Measurements from ENCODE around the gene GBP6.
"Not testable (repeated sequence)": the region's sequence is repeated elsewhere in the genome, so short reads cannot be mapped to it uniquely, and the experiment has no call there.

The GBP6 gene

GRCh38 chr1:89425056-89425455 lies 61.2 kb downstream of the GBP6 start:
- no peak overlapping the region for H4K91ac ChIP-seq (ENCODE audit: low read depth, low read length)
- H4K12ac ChIP-seq (ENCODE audit: low read depth, low read length) = no peak overlapping the region
- no peak overlapping the region for H3K18ac ChIP-seq (ENCODE audit: low read length)
- WGBS (ENCODE audit: extremely low coverage, insufficient coverage, insufficient read length) = no CpG with 5 or more reads among the region's 3 CpGs
- H3K9me3 ChIP-seq (ENCODE audit: insufficient read depth, low read depth, low read length) = peaks cover 2% of the 10 kb centered on the region
- no peaks in the 10 kb centered on the region for H3K79me2 ChIP-seq (ENCODE audit: control insufficient read depth, insufficient read depth, low read length, poor library complexity)
- H2BK120ac ChIP-seq (ENCODE audit: insufficient read depth, low read length, poor library complexity) = no peak overlapping the region
- no peaks in the 10 kb centered on the region for H3K79me1 ChIP-seq (ENCODE audit: low read length)
- no peak overlapping the region for H3K23ac ChIP-seq (ENCODE audit: low read length)
- H2BK12ac ChIP-seq (ENCODE audit: low read length) = no peak overlapping the region
- no peak overlapping the region for H3K4ac ChIP-seq (ENCODE audit: low read depth, low read length)
- no peaks in the 10 kb centered on the region for H3K27me3 ChIP-seq (ENCODE audit: insufficient read depth, low read length)
- H3K4me2 ChIP-seq (ENCODE audit: low read length) = no peak overlapping the region
- no peak overlapping the region for H4K8ac ChIP-seq (ENCODE audit: low read depth, low read length)
- no peak overlapping the region for H2AK5ac ChIP-seq (ENCODE audit: low read length)
- no peak overlapping the region for H3K14ac ChIP-seq (ENCODE audit: low read length)
- no peak overlapping the region for H2AFZ ChIP-seq (ENCODE audit: insufficient read depth, low read length, poor library complexity)
- no peak for DNase-seq
- H3K36me3 ChIP-seq (ENCODE audit: control insufficient read depth in 1 of 2, insufficient read depth in 2 of 2, low read length in 2 of 2) = no peaks in the 10 kb centered on the region
- H3K4me1 ChIP-seq (ENCODE audit: control insufficient read depth in 1 of 2, insufficient read depth in 2 of 2, low read length in 2 of 2) = no peaks in the 10 kb centered on the region
- H2BK5ac ChIP-seq (ENCODE audit: low read depth, low read length, poor library complexity) = no peak overlapping the region
- H3K27ac ChIP-seq (ENCODE audit: low read depth, low read length) = no peak overlapping the region
- no peak overlapping the region for H3K9ac ChIP-seq (ENCODE audit: low read length)
- H3K4me3 ChIP-seq (ENCODE audit: low read depth, low read length) = no peak overlapping the region

- H3K23ac ChIP-seq (ENCODE audit: low read length) = no peak overlapping the region
- no peak overlapping the region for H4K12ac ChIP-seq (ENCODE audit: low read depth, low read length)
- no peak overlapping the region for H3K18ac ChIP-seq (ENCODE audit: low read length)
- H2BK12ac ChIP-seq (ENCODE audit: low read length) = no peak overlapping the region
- H3K9ac ChIP-seq (ENCODE audit: low read length) = no peak overlapping the region
- no peak overlapping the region for H3K4me2 ChIP-seq (ENCODE audit: low read length)
- no peak overlapping the region for H2BK5ac ChIP-seq (ENCODE audit: low read depth, low read length, poor library complexity)
- no peak overlapping the region for H2AK5ac ChIP-seq (ENCODE audit: low read length)
- no peak overlapping the region for H3K27ac ChIP-seq (ENCODE audit: low read depth, low read length)
- DNase-seq = no peak
- H2BK120ac ChIP-seq (ENCODE audit: insufficient read depth, low read length, poor library complexity) = no peak overlapping the region
- no peak overlapping the region for H4K8ac ChIP-seq (ENCODE audit: low read depth, low read length)
- no peak overlapping the region for H3K14ac ChIP-seq (ENCODE audit: low read length)
- no peak overlapping the region for H2AFZ ChIP-seq (ENCODE audit: insufficient read depth, low read length, poor library complexity)
- no CpG with 5 or more reads among the region's 6 CpGs for WGBS (ENCODE audit: extremely low coverage, insufficient coverage, insufficient read length)
- H3K4ac ChIP-seq (ENCODE audit: low read depth, low read length) = no peak overlapping the region
- no peaks in the 10 kb centered on the region for H3K79me1 ChIP-seq (ENCODE audit: low read length)
- H3K79me2 ChIP-seq (ENCODE audit: control insufficient read depth, insufficient read depth, low read length, poor library complexity) = no peaks in the 10 kb centered on the region
- H3K4me3 ChIP-seq (ENCODE audit: low read depth, low read length) = no peak overlapping the region
- H3K4me1 ChIP-seq (ENCODE audit: control insufficient read depth in 1 of 2, insufficient read depth in 2 of 2, low read length in 2 of 2) = no peaks in the 10 kb centered on the region
- no peaks in the 10 kb centered on the region for H3K36me3 ChIP-seq (ENCODE audit: control insufficient read depth in 1 of 2, insufficient read depth in 2 of 2, low read length in 2 of 2)
- peaks cover 2% of the 10 kb centered on the region for H3K9me3 ChIP-seq (ENCODE audit: insufficient read depth, low read depth, low read length)
- no peaks in the 10 kb centered on the region for H3K27me3 ChIP-seq (ENCODE audit: insufficient read depth, low read length)
- no peak overlapping the region for H4K91ac ChIP-seq (ENCODE audit: low read depth, low read length)
Measured at GRCh38 chr1:89429062-89429461, 65.2 kb downstream of the GBP6 start.

- H2BK12ac ChIP-seq (ENCODE audit: low read length); H2BK5ac ChIP-seq (ENCODE audit: low read depth, low read length, poor library complexity); H3K23ac ChIP-seq (ENCODE audit: low read length); H3K18ac ChIP-seq (ENCODE audit: low read length); H3K27me3 ChIP-seq (ENCODE audit: insufficient read depth, low read length); H3K9me3 ChIP-seq (ENCODE audit: insufficient read depth, low read depth, low read length); H3K4me3 ChIP-seq (ENCODE audit: low read depth, low read length); H4K12ac ChIP-seq (ENCODE audit: low read depth, low read length); H3K79me2 ChIP-seq (ENCODE audit: control insufficient read depth, insufficient read depth, low read length, poor library complexity); H3K9ac ChIP-seq (ENCODE audit: low read length); H3K27ac ChIP-seq (ENCODE audit: low read depth, low read length); H3K4me2 ChIP-seq (ENCODE audit: low read length); H2BK120ac ChIP-seq (ENCODE audit: insufficient read depth, low read length, poor library complexity); H3K14ac ChIP-seq (ENCODE audit: low read length); H4K91ac ChIP-seq (ENCODE audit: low read depth, low read length); H4K8ac ChIP-seq (ENCODE audit: low read depth, low read length); DNase-seq; H3K36me3 ChIP-seq (ENCODE audit: control insufficient read depth in 1 of 2, insufficient read depth in 2 of 2, low read length in 2 of 2); H3K79me1 ChIP-seq (ENCODE audit: low read length); H3K4ac ChIP-seq (ENCODE audit: low read depth, low read length); H2AK5ac ChIP-seq (ENCODE audit: low read length); H3K4me1 ChIP-seq (ENCODE audit: control insufficient read depth in 1 of 2, insufficient read depth in 2 of 2, low read length in 2 of 2); H2AFZ ChIP-seq (ENCODE audit: insufficient read depth, low read length, poor library complexity): not testable (repeated sequence)
- WGBS (ENCODE audit: extremely low coverage, insufficient coverage, insufficient read length) = no CpG with 5 or more reads among the region's 4 CpGs
Measured at GRCh38 chr1:89429681-89430080, 65.8 kb downstream of the GBP6 start.

- no peak overlapping the region for H3K18ac ChIP-seq (ENCODE audit: low read length)
Measured at GRCh38 chr1:89433421-89433820, 69.6 kb downstream of the GBP6 start.

More at GRCh38 chr1:89433421-89433820, 69.6 kb downstream of the GBP6 start:
- Histone ChIP-seq H3K79me2 (ENCODE audit: control insufficient read depth, insufficient read depth, low read length, poor library complexity) (no peaks in the 10 kb centered on the region), H2AK5ac (ENCODE audit: low read length) (no peak overlapping the region), H3K4me3 (ENCODE audit: low read depth, low read length) (no peak overlapping the region), H3K79me1 (ENCODE audit: low read length) (no peaks in the 10 kb centered on the region), H3K4ac (ENCODE audit: low read depth, low read length) (no peak overlapping the region), H3K9me3 (ENCODE audit: insufficient read depth, low read depth, low read length) (peaks cover 5% of the 10 kb centered on the region), H3K14ac (ENCODE audit: low read length) (no peak overlapping the region), H3K23ac (ENCODE audit: low read length) (no peak overlapping the region), H4K8ac (ENCODE audit: low read depth, low read length) (no peak overlapping the region), H3K4me2 (ENCODE audit: low read length) (no peak overlapping the region), H2BK120ac (ENCODE audit: insufficient read depth, low read length, poor library complexity) (no peak overlapping the region), H4K12ac (ENCODE audit: low read depth, low read length) (no peak overlapping the region), H2AFZ (ENCODE audit: insufficient read depth, low read length, poor library complexity) (no peak overlapping the region), H2BK5ac (ENCODE audit: low read depth, low read length, poor library complexity) (no peak overlapping the region), H3K4me1 (ENCODE audit: control insufficient read depth in 1 of 2, insufficient read depth in 2 of 2, low read length in 2 of 2) (no peaks in the 10 kb centered on the region), H3K9ac (ENCODE audit: low read length) (no peak overlapping the region), H3K27me3 (ENCODE audit: insufficient read depth, low read length) (no peaks in the 10 kb centered on the region), H2BK12ac (ENCODE audit: low read length) (no peak overlapping the region), H4K91ac (ENCODE audit: low read depth, low read length) (no peak overlapping the region), H3K36me3 (ENCODE audit: control insufficient read depth in 1 of 2, insufficient read depth in 2 of 2, low read length in 2 of 2) (no peaks in the 10 kb centered on the region), H3K27ac (ENCODE audit: low read depth, low read length) (no peak overlapping the region)
- no CpG with 5 or more reads among the region's 4 CpGs for WGBS (ENCODE audit: extremely low coverage, insufficient coverage, insufficient read length)
- DNase-seq = no peak

Measured in trophoblast cell (in vitro differentiated cells and primary cell).